Heart left ventricle (tissue), 16 donors: ENCODE results near the gene SLC43A2. TPM values are rescaled to one million over a fixed set of nuclear protein-coding genes. Genes with fewer than 3 reads are reported as not detected.
A peak's percentile ranks its signal among the peaks of the same experiment; 100 is the strongest.

Source experiments
- ATAC-seq, 4 donors: fragments of 200-7000 bp; cut with Tn5 transposase; one replicate each; pipeline ENCODE4 v1.9.1; 2020 to 2022; ENCODE audit warnings: moderate library complexity in 4 of 4, mild to moderate bottlenecking in 3 of 4, moderate number of reproducible peaks in 1 of 4
- DNase-seq, 5 donors: peaks; one replicate each; pipeline ENCODE4 v3.0.0-alpha.2; 2020
- H3K27ac ChIP-seq, 12 donors: fragments of 200-600 bp; sonication (generic) in 4 of 12; one replicate each; pipeline versions ENCODE4 v1.5.0 to v1.8.0; 2016 to 2022; ENCODE audit warnings: mild to moderate bottlenecking in 2 of 12
- H3K27me3 ChIP-seq, 9 donors: fragments of 200-600 bp; sonication (generic) in 2 of 9; one replicate each; pipeline versions ENCODE4 v1.5.1 to v1.8.0; 2016 to 2022; ENCODE audit warnings: mild to moderate bottlenecking in 3 of 9
- H3K36me3 ChIP-seq, 9 donors: fragments of 200-600 bp; sonication (generic) in 2 of 9; one replicate each; pipeline versions ENCODE4 v1.5.0 to v1.8.0; 2018 to 2022; ENCODE audit warnings: mild to moderate bottlenecking in 2 of 9
- H3K4me1 ChIP-seq, 12 donors: fragments of 200-600 bp; sonication (generic) in 4 of 12; one replicate each; pipeline versions ENCODE4 v1.5.0 to v1.8.0; 2016 to 2022; ENCODE audit warnings: mild to moderate bottlenecking in 3 of 12
- H3K4me3 ChIP-seq, 12 donors: fragments of 200-600 bp; sonication (generic) in 4 of 12; one replicate each; pipeline versions ENCODE4 v1.5.0 to v1.8.0; 2017 to 2022; ENCODE audit warnings: mild to moderate bottlenecking in 9 of 12, moderate library complexity in 4 of 12
- H3K9me3 ChIP-seq, 12 donors: fragments of 200-600 bp; sonication (generic) in 4 of 12; one replicate each; pipeline versions ENCODE4 v1.5.0 to v1.8.0; 2016 to 2022; ENCODE audit warnings: mild to moderate bottlenecking in 1 of 12
- CTCF ChIP-seq, 12 donors: fragments of 200-600 bp; sonication (generic) in 4 of 12; IDR thresholded peaks; one replicate each; pipeline versions ENCODE4 v1.5.0 to v1.8.0; 2018 to 2022; ENCODE audit warnings: antibody characterized with exemption in 12 of 12, mild to moderate bottlenecking in 5 of 12
- POLR2A ChIP-seq, 2 donors: fragments of 450-650 bp; IDR thresholded peaks; one replicate each; pipeline ENCODE4 v1.6.1; 2017; ENCODE audit warnings: antibody characterized with exemption in 2 of 2, mild to moderate bottlenecking in 2 of 2, moderate library complexity in 2 of 2
- WGBS, 4 donors: extraction: QIAGEN DNeasy Blood & Tissue Kit in 2 of 4; methylation state at CpG; one replicate each; pipeline versions ENCODE4 v1.1.5 to v1.1.7; 2013 to 2018; 5-methylcytosine and 5-hydroxymethylcytosine counted together
- intact Hi-C, 10 donors: fragments of 100-400 bp; cut with DNase I; formaldehyde crosslinking; loops; one replicate each; pipeline versions ENCODE4 v1.11.1 to v1.14.2; 2022
- polyA plus RNA-seq, 2 donors: library from polyadenylated mRNA; stranded (reverse); fragments of 200-250 nt; gene quantifications; one replicate each; pipeline ENCODE4 v1.2.3, GENCODE V29; 2013
- total RNA-seq, 9 donors: library from RNA; depleted of rRNA in 2 of 9; stranded (reverse); fragments of >200 nt in 2 of 9; fragmentation: NEBNext Ultra II Directional in 3 of 9; extraction: Animal tissue kit (Norgen Biotek cat#: 25700) in 3 of 9; gene quantifications; one replicate each; pipeline versions ENCODE4 v1.1.0 to v1.2.4, GENCODE V29; 2016 to 2023
- donor health status: ischemic (EF 13 %, LVEDD 7.1; RV severe dilation, severe dysfunction).
- donor health status: healthy with polysubstance abuse.
- donor health status: DM: no; HTN: yes; CAD: no.
- donor health status: DM: no; HTN: no; CAD: no.
- donor health status: ischemic (EF 25% LVEDD 6.9; RV normal size, moderate dysfunction).
- donor health status: ischemic (EF 25% LVEDD 5.7; RV mildly dilated, moderate dysfunction).
- donor health status: healthy.
- donor health status: DM: yes; HTN: yes; CAD: no.
- donor health status: ischemic (EF 35%, LVEDD 5.7; RV mildly dilated, moderate dysfunction).
- donor health status: nonischemic (EF 11% LVEDD 7.7; RV severe dilation, severe dysfunction).
- donor health status: DM: yes; HTN: yes; CAD: no.
- donor health status: PGD.
- donor health status: ischemic (EF 29% LVEDD 5.4; RV normal size, mild dysfunction).
- donor health status: nonischemic (EF 23%, LVEDD 6.1; RV moderate dilation, normal function).

SLC43A2 gene
- total and polyA plus RNA-seq, 11 donors = 1.4 to 29.1 (median 6.8) TPM

GRCh38 chr17:1590029-1590746 lies 38.4 kb downstream of the SLC43A2 start:
- WGBS, 4 donors = 33 to 46% (median 41%) methylated on average over 12 to 19 of the region's 19 CpGs
- TF ChIP-seq POLR2A (IDR thresholded peaks at IDR 0.05) (peak in 1 of 2 donors; percentile 12), CTCF (IDR thresholded peaks at IDR 0.05) (no peak)
- Histone ChIP-seq H3K4me3 (no peak overlapping the region), H3K36me3 (peaks cover 0 to 34% (median 0%) of the 10 kb centered on the region in 9 donors), H3K27ac (peak overlapping the region; percentile 58 to 91 (median 79)), H3K27me3 (no peaks in the 10 kb centered on the region), H3K9me3 (no peaks in the 10 kb centered on the region), H3K4me1 (peaks cover 0 to 68% (median 15%) of the 10 kb centered on the region in 12 donors)
- DNase-seq = peak; percentile 64 to 92 (median 82)
- intact Hi-C loops = loop anchor here in 1 of 10 donors (5.0 kb wide), 1 partner anchor 37 kb away; the partner anchor contains the start of gene SLC43A2
- ATAC-seq = peak; percentile 91 to 95 (median 94)

GRCh38 chr17:1588821-1589585 lies 39.6 kb downstream of the SLC43A2 start:
- DNase-seq (no peak), ATAC-seq (no peak)
- H3K4me1 ChIP-seq = peaks cover 0 to 68% (median 15%) of the 10 kb centered on the region in 12 donors
- no peaks in the 10 kb centered on the region for H3K27me3 ChIP-seq
- no peak for TF ChIP-seq CTCF (IDR thresholded peaks at IDR 0.05)
- TF ChIP-seq POLR2A (IDR thresholded peaks at IDR 0.05) = no peak
- 88 to 94% (median 93%) methylated on average over 29 to 33 of the region's 33 CpGs for WGBS, 4 donors
- peaks cover 0 to 40% (median 0%) of the 10 kb centered on the region in 9 donors for H3K36me3 ChIP-seq
- H3K9me3 ChIP-seq = no peaks in the 10 kb centered on the region
- H3K4me3 ChIP-seq = no peak overlapping the region
- intact Hi-C loops = no loop called here
- H3K27ac ChIP-seq = peak overlapping the region in 9 of 12 donors; percentile 61 to 91 (median 79)

GRCh38 chr17:1584167-1584566 lies 44.5 kb downstream of the SLC43A2 start:
- Histone ChIP-seq H3K27me3 (no peaks in the 10 kb centered on the region), H3K4me1 (peaks cover 0 to 35% (median 0%) of the 10 kb centered on the region in 12 donors), H3K27ac (no peak overlapping the region), H3K4me3 (no peak overlapping the region), H3K9me3 (no peaks in the 10 kb centered on the region), H3K36me3 (peaks cover 0 to 35% (median 0%) of the 10 kb centered on the region in 9 donors)
- WGBS, 4 donors = 92 to 99% (median 97%) methylated on average over 14 of the region's 14 CpGs
- intact Hi-C loops = no loop called here
- DNase-seq = no peak
- no peak for TF ChIP-seq CTCF (IDR thresholded peaks at IDR 0.05)
- TF ChIP-seq POLR2A (IDR thresholded peaks at IDR 0.05) = no peak
- ATAC-seq = no peak

- 54 to 63% (median 55%) methylated on average over 6 of the region's 6 CpGs for WGBS, 4 donors
- Histone ChIP-seq H3K27ac (no peak overlapping the region), H3K27me3 (no peaks in the 10 kb centered on the region), H3K4me1 (peaks cover 0 to 33% (median 0%) of the 10 kb centered on the region in 12 donors), H3K4me3 (no peak overlapping the region), H3K36me3 (peaks cover 0 to 29% (median 0%) of the 10 kb centered on the region in 9 donors), H3K9me3 (no peaks in the 10 kb centered on the region)
- TF ChIP-seq CTCF (IDR thresholded peaks at IDR 0.05) = no peak
- TF ChIP-seq POLR2A (IDR thresholded peaks at IDR 0.05) = no peak
- ATAC-seq (no peak), DNase-seq (no peak)
- intact Hi-C loops = no loop called here
These were observed 45.1 kb downstream of the SLC43A2 start for GRCh38 chr17:1583556-1583955.
